KMS-11 (cell line): Measurements from ENCODE around the gene SLC4A2.
A peak's percentile ranks its signal among the peaks of the same experiment; 100 is the strongest.

Experiments
- H2AFZ ChIP-seq: fragments of 200-600 bp; sonication (generic); 2 replicates; pipeline ENCODE4 v1.6.1; 2016; ENCODE audit warnings: antibody characterized with exemption, mixed run types, low read depth
- H3K27ac ChIP-seq: fragments of 200-600 bp; sonication (generic); 2 replicates; pipeline ENCODE4 v1.6.1; 2016; ENCODE audit warnings: mild to moderate bottlenecking, mixed run types
- H3K27me3 ChIP-seq: fragments of 200-600 bp; sonication (generic); 2 replicates; pipeline ENCODE4 v1.6.1; 2017; ENCODE audit warnings: mild to moderate bottlenecking, low read depth, mixed run types, moderate library complexity; ENCODE audit not compliant: insufficient read depth
- H3K36me3 ChIP-seq: fragments of 200-600 bp; sonication (generic); 2 replicates; pipeline ENCODE4 v1.6.1; 2017; ENCODE audit warnings: mild to moderate bottlenecking, mixed run types; ENCODE audit not compliant: insufficient read depth
- H3K4me1 ChIP-seq: fragments of 200-600 bp; sonication (generic); 2 replicates; pipeline ENCODE4 v1.6.1; 2016; ENCODE audit warnings: mild to moderate bottlenecking, low read depth, mixed run types; ENCODE audit not compliant: poor library complexity, severe bottlenecking
- H3K4me2 ChIP-seq: fragments of 200-600 bp; sonication (generic); 2 replicates; pipeline ENCODE4 v1.7.0; 2016; ENCODE audit warnings: mild to moderate bottlenecking, mixed run types
- H3K4me3 ChIP-seq: fragments of 200-600 bp; sonication (generic); IDR thresholded peaks from 2 replicates; pipeline ENCODE4 v1.6.1; 2017; ENCODE audit warnings: low read depth, low read length, mixed read lengths; ENCODE audit not compliant: insufficient read depth
- H3K79me2 ChIP-seq: fragments of 200-600 bp; sonication (generic); 2 replicates; pipeline ENCODE4 v1.6.1; 2016; ENCODE audit warnings: low read depth, mixed run types; ENCODE audit not compliant: insufficient read depth
- H3K9ac ChIP-seq: fragments of 200-600 bp; sonication (generic); 2 replicates; pipeline ENCODE4 v1.6.1; 2016; ENCODE audit warnings: mild to moderate bottlenecking, mixed run types
- H4K20me1 ChIP-seq: fragments of 200-600 bp; sonication (generic); 2 replicates; pipeline ENCODE4 v1.6.1; 2016; ENCODE audit warnings: mild to moderate bottlenecking, mixed run types; ENCODE audit not compliant: insufficient read depth
- CTCF ChIP-seq: fragments of 200-600 bp; sonication (generic); conservative IDR thresholded peaks from 2 replicates; pipeline ENCODE4 v1.6.1; 2017; ENCODE audit warnings: low read depth, mild to moderate bottlenecking, antibody characterized with exemption, low read length, moderate library complexity, mixed read lengths

SLC4A2 gene

GRCh38 chr7:151122276-151122675, 62.9 kb downstream of the SLC4A2 start:
- Histone ChIP-seq H2AFZ (no peak overlapping the region), H3K4me3 (no peak overlapping the region), H3K27me3 (no peaks in the 10 kb centered on the region), H4K20me1 (no peaks in the 10 kb centered on the region), H3K9ac (no peak overlapping the region), H3K79me2 (no peaks in the 10 kb centered on the region), H3K36me3 (peaks cover 11% of the 10 kb centered on the region; the same call in 1 of the 2 replicates), H3K4me2 (no peak overlapping the region), H3K27ac (no peak overlapping the region), H3K4me1 (no peaks in the 10 kb centered on the region)
- TF ChIP-seq CTCF = no peak

GRCh38 chr7:151122796-151123157, 63.4 kb downstream of the SLC4A2 start:
- H4K20me1 ChIP-seq = no peaks in the 10 kb centered on the region
- H3K4me2 ChIP-seq = no peak overlapping the region
- TF ChIP-seq CTCF = no peak
- no peak overlapping the region for H3K27ac ChIP-seq
- no peaks in the 10 kb centered on the region for H3K79me2 ChIP-seq
- no peak overlapping the region for H3K4me3 ChIP-seq
- H3K36me3 ChIP-seq = peaks cover 11% of the 10 kb centered on the region; the same call in 1 of the 2 replicates
- H3K27me3 ChIP-seq = no peaks in the 10 kb centered on the region
- H3K4me1 ChIP-seq = no peaks in the 10 kb centered on the region
- H2AFZ ChIP-seq = no peak overlapping the region
- no peak overlapping the region for H3K9ac ChIP-seq

GRCh38 chr7:151123158-151123821, 63.9 kb downstream of the SLC4A2 start:
- no peak for TF ChIP-seq CTCF
- H3K4me3 ChIP-seq = no peak overlapping the region
- no peaks in the 10 kb centered on the region for H3K4me1 ChIP-seq
- H2AFZ ChIP-seq = no peak overlapping the region
- no peaks in the 10 kb centered on the region for H4K20me1 ChIP-seq
- H3K79me2 ChIP-seq = no peaks in the 10 kb centered on the region
- H3K27ac ChIP-seq = no peak overlapping the region
- H3K36me3 ChIP-seq = peaks cover 11% of the 10 kb centered on the region; the same call in 1 of the 2 replicates
- no peaks in the 10 kb centered on the region for H3K27me3 ChIP-seq
- no peak overlapping the region for H3K4me2 ChIP-seq
- no peak overlapping the region for H3K9ac ChIP-seq

GRCh38 chr7:151123822-151124464, 64.6 kb downstream of the SLC4A2 start:
- no peak overlapping the region for H3K4me3 ChIP-seq
- H3K4me2 ChIP-seq = no peak overlapping the region
- no peak overlapping the region for H3K27ac ChIP-seq
- no peaks in the 10 kb centered on the region for H3K27me3 ChIP-seq
- H3K79me2 ChIP-seq = no peaks in the 10 kb centered on the region
- H2AFZ ChIP-seq = no peak overlapping the region
- H3K9ac ChIP-seq = no peak overlapping the region
- TF ChIP-seq CTCF = peak; percentile 98
- no peaks in the 10 kb centered on the region for H3K4me1 ChIP-seq
- peaks cover 11% of the 10 kb centered on the region; the same call in 1 of the 2 replicates for H3K36me3 ChIP-seq
- no peaks in the 10 kb centered on the region for H4K20me1 ChIP-seq
